ENCODE results near the gene GLIPR1.

DNA sequence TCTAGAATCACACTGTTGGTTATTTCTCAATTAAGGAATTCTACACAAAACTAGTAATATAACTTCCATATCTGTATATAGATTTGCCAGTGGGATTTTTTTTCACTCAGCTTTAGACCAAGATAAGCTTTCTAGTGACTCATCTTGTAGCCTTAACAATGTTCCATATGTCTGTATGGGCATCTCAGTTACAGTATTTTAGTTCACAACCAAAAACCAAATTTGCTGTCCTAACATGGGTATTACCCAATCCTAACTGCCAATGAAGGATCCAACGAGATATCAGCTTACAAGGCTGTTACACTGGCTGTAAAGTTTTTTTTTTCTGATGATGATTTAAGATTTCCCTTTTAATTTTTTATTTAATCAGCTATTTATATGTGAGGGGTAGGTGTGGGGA, 62.4 kb downstream of the GLIPR1 start:
- no peak for TF ChIP-seq EP300 (IDR thresholded peaks at IDR 0.05)
- no peak for TF ChIP-seq POLR2AphosphoS5 (IDR thresholded peaks at IDR 0.05)
- no peak for TF ChIP-seq POLR2A (IDR thresholded peaks at IDR 0.05)
